HG03439 (cell line): Measurements from ENCODE around the gene MDK.

Source experiments
- ATAC-seq: cut with Tn5 transposase; IDR thresholded peaks from one replicate; pipeline ENCODE4 v1.9.1; 2021; ENCODE audit warnings: mild to moderate bottlenecking, moderate library complexity; ENCODE audit not compliant: unreplicated experiment

The MDK gene

DNA sequence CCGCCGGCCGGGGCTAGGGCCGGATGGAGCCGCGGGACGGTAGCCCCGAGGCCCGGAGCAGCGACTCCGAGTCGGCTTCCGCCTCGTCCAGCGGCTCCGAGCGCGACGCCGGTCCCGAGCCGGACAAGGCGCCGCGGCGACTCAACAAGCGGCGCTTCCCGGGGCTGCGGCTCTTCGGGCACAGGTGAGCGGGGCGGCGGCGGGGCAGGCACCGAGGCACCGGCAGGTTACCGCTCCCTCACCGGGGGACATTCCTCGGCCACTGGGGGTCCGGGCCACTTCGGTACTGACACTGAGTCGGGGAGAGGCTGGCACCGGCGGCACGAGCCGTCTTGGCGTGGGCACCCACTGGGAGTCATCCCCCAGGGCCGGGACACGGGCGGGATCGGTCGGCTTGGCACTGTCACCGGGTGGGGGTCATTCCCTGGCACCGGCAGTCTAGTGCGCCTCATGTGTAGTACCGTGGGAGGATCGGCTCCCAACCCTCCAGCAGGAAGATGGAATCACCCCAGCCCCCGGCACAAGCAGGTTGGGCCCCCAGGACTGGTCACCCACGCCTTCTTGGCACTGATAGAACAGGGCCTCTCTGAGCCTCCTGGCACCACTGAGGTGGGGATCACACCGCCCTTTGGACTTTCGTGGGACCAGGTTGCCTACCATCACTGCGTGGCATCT, 33.7 kb upstream of the MDK start:
- peak; percentile 15 for ATAC-seq

DNA sequence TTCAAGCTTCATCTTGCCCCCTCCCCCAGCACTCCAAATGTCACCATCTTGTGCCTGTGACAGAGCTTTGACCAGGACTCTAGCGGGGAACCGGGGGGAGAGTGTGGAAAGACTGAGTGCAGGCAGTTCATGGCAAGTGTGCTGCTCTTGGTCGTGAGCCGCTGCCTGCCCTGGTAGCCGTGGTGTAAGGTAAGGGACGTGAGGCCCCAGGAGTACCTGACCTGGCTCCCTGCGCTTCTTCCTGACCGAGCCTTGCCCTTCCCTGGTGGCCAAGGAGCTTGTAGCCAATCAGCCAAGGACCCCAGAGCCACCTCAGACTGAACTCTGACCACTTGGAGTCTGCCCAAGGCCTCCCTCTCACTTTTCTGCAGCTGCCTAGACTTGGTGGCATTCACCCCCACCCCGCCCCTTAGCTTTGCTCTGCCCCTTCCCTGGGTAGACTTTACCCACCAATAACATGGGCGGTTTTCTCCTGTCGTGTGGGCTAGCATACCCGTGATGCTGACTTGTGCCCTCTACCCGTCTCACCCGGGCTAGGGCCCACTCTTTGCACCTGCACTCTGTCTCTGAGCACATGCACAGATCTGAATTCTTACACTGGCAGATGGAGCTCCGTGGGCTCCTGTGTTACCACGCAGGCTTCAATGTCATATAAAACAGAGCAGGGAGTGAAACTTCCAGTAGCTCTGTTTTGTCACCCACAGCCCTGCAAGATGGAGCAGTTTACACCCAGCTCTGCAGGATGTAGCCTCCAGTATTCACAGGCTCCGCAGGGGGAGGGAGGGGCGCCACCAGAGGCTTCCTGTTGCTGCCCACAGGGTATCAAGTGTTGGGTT, 32.7 kb upstream of the MDK start:
- no peak for ATAC-seq

- ATAC-seq: no peak
These were observed 30.8 kb upstream of the MDK start for GRCh38 chr11:46350695-46351094.

DNA sequence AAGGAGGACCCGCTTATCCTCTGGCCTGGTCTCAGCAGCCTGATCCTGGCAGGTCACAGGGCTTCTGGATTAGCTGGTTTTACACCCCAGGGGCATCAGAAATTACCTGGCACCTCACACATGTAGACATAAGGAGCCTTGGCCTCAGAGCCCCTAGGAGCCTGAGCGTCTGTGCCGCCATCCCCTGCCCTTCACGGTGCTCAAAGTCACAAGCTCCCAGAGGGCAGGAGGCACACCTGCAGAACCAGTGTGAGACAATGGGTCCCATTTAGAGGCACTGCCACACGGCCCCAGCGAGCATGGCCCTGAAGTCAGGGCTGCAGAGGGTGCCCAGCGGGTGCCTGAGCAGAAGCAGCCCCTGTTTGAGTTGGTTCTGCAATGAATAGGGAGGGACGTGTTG, 30.3 kb upstream of the MDK start:
- no peak for ATAC-seq

- ATAC-seq: no peak
These were observed 29.9 kb upstream of the MDK start for GRCh38 chr11:46351606-46352005.

GRCh38 chr11:46352063-46352841, 29.2 kb upstream of the MDK start:
- no peak for ATAC-seq

DNA sequence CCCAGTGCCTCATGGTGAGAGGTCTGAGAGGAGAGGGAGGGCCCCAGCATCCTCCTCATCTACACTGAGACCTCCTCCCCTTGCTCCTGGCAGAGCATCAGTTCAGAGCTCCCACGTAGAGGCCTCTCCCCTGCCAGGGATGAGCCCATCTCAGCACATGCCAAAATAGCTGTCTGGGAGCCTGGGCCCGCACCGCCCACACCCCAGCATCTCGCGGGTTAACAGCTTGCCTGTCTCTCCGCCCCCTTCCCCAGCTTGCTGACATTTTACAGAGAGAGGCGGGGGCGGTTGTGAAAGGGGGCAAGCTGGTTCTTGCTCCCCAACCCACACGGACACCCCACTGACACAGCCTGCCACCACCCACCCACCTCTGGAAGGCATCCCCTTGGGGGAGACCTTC, 27.8 kb upstream of the MDK start:
- no peak for ATAC-seq

DNA sequence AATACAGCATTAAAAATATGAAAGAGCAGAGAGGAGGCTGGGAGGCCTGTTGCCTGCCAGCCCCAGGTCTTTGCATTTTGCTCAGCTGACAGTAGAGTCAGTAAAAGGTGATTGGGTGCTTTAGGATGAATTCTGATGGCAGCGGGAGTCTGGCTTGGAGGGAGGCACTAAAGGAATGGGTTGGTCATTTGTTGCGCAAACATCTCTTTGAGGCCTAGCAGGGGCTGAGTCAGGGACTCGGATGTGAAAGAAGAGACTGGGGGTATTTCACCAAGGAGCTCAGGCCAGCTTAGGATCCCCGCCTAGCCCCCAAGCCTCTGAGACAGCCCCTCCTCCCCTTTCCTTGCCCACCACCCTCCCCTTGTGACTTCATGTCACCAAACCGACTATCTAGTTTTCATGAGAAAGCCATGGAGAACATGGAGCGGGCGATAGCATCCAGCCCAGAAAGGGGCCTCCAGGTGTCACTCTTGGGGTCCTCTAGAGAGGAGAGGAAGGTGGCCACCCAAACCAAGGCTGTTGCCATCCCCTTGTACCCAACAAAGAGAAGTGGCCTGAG, 24.5 kb upstream of the MDK start:
- no peak for ATAC-seq

DNA sequence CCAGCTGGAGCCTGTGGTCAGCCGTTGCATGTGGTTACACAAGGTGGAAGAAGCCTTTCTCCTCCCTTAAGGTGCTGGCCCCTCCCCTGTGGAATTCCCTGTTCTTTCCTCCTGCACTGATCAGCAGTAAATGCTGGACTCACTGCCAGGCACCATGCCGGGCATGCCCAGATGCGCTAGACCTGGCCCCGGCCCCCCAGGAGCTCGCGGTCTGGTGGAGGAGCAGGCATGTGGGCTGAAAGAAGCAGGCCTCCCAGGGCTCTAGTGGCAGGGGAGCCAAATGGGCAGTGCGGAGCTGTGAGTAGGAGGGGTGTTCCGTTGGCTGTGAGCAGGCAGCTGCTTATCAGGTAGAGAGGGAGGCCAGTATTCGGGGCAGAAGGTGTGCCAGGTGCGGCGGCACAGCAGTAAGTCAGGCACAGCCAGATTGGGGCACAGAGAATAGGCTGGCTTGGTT, 24.0 kb upstream of the MDK start:
- no peak for ATAC-seq

DNA sequence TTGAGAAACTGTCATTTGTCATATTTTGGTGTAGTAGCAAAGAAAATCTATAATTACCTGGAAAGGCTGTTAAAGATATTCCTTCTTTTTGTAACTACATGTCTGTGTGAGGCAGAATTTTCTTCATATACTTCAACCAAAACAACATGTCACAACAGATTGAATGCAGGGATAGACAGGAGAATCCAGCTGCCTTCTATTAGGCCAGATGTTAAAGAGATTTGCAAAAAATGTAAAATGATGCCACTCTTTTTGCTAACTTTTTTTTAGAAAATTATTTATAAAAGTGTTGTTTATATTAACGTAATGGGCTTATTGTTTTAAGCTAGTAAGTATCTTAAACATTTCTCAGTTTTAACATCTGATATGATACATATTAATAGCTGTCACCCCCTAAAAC, 21.5 kb upstream of the MDK start:
- no peak for ATAC-seq

DNA sequence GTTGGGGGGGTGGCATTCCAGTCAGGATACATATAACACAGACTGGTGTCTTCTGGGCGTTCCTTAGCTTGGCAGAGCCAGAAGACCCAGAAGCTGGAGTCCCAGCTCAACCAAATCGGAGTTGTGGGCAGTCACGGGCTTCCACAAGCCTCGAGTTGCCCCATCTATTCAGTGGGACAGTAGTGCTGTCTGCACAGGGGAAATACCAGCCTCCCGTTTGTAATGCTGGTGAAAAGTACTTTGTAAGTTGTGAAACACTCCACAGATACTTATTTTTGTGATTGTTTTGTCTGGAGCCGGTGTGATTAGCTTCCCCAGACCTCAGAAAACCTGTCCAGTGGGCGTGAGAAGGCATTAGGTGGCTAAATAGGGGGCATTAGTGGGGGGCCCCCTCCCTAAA, 20.6 kb upstream of the MDK start:
- peak; percentile 25 for ATAC-seq

DNA sequence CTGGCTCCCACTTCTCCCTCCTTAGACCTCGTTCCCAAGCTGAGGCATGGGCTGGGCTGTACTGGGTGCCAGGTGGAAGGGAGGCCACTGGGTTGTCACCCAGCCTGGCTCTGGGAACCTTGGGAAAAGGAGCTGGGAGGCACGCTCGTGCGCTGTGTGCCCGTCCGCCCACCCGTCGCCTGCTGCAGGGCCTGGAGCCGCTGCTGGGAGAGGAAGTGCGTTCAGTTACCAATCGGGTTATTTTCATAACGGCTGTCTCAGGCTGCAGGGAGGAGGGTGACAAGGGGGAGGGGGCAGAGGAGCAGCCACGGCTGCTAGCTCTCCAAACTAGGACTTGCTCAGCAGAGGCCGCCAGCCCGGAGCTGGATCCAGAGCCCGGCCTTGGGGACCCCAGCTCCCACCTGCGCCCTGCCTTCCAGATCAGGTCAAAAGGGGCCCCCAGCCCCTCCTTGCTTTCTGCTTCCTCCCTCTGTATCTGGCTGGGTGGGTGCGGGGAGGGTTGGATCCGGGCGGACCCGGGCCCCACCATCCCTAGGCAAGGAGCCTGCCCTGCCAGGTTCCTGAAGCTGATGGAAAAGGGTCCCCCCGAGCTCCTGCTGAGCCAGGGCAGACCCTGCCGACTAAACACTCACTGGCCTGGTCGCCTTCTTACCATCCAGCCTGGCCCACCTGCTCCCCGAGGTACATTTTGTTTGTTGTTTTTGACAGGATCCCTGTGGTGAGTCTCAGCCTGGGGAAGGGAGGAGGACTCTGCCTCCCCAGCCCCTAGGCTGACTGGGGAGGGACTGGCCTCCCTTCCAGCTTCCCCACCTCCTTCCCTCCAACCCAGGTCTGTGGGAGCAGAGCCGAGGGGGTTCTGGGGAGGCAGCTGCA, 19.9 kb upstream of the MDK start:
- peak; percentile 75 for ATAC-seq

DNA sequence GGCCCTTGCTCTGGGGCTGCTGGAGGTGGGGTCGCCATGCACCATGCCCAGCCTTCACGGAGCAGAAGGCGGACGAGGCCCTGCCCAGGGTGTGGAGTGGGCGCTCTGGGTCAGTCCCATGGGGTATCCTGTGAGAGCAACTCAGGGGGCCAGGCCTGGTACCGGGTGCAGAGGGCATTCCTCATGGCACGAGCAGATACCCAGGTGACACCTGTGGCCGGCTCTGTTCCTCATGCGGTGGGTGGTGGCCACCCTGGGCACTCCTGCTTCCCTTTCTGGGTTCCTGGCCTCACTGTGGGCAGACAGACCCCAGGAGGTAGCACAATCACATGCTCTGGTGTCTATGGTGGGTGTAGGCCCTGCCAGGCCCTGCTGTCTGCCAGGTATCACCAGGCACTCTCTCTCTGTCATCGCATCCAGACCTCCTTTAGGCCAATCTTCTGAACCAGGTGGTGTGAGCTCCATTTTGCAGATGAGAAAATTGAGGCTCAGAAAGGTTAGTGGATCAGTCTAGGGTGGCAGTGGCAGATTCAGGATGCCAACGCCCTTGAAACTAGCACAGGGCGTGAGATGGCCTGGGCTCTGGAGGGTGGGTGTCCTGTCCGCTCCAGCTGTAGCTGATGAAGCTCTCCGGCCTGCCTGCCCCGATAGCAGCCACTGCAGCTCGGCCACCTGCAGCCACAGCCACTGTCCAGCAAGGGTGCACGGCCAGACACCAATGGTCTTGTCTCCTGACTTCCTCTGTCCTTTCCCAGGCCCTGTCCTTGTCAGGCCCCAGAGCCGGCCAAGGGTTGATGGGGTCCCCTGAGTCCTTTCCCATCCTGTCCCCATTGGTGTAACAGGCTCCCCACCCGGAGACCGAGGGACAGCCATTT, 19.1 kb upstream of the MDK start:
- ATAC-seq: no peak

GRCh38 chr11:46363031-46363407, 18.4 kb upstream of the MDK start:
- ATAC-seq: no peak

DNA sequence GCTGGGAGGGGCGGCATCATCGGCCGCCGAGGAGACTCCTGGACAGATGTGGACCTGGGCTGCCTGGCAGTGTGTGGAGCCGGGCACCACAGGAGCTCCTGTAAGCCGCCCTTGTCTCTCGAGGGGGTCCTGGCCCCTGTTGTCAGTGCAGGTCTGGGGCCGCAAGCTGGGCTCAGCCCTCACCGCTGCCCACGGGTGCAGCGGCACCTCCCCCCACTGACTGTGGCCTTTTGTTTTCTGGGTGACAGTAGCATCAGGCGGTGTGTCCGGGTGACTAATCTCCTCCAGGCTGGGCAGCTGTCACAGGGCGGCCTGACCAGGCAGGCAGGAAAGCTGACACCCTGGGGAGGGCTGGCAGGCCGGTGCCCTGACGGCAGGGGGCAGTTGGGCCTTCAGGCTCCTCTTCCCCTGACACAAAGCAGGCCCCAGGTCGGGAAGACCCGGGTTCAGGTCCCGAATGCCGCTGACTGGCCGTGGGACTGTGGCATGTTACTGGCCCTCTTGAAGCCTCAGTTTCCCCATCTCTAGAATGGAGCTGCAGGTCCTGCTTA, 17.9 kb upstream of the MDK start:
- ATAC-seq: no peak

DNA sequence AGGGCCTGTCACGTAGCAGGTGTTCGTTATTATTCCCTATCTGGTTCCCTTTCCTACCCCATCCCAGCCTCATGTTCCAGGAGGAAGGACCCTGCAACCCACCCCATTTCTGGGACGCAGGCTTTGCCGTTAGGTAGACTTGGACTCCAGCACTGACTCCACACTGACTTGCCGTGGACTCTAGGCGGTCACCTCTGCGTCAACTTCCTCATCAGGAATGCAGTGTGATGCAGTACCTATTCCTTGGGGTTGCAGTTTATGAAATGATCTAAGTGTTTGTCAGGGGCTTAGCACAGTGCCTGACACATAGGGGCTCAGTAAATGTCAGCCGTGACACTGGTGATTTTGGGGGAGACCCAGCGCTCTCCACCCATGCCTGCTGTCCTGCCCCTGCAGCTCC, 17.4 kb upstream of the MDK start:
- no peak for ATAC-seq

GRCh38 chr11:46364791-46365190, 16.7 kb upstream of the MDK start:
- no peak for ATAC-seq

DNA sequence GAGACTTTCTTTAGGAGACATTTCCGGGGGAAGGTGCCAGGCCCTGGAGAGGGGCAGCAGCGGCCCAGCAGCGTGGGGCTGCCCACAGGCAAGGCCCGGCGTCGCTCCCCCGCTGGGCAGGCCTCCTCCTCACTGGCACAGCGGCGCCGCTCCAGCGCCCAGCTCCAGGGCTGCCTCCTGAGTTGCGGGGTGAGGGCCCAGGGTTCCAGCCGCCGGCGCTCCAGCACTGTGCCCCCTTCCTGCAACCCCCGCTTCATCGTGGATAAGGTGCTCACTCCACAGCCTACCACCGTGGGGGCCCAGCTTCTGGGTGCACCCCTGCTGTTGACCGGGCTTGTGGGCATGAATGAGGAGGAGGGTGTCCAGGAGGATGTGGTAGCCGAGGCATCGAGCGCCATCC, 15.2 kb upstream of the MDK start:
- no peak for ATAC-seq

- no peak for ATAC-seq
These were observed 14.8 kb upstream of the MDK start for GRCh38 chr11:46366661-46367161.
